Thyroid gland (tissue), 4 donors: ENCODE results near the gene BTNL2. TPM values are rescaled to one million over a fixed set of nuclear protein-coding genes. Genes with fewer than 3 reads are reported as not detected.

ENCODE experiments used
- DNase-seq, 2 donors: peaks; one replicate each; pipeline ENCODE4 v3.0.0-alpha.2; 2019
- H3K27ac ChIP-seq, 3 donors: fragments of 200-600 bp; sonication (generic); 1 replicate in 2 of 3; 2 replicates in 1 of 3; pipeline ENCODE4 v1.5.1; 2016 to 2019; ENCODE audit warnings: mild to moderate bottlenecking in 1 of 3, moderate library complexity in 1 of 3
- H3K27me3 ChIP-seq: fragments of 200-600 bp; sonication (generic); one replicate; pipeline ENCODE4 v1.5.1; 2019
- H3K36me3 ChIP-seq, 2 donors: fragments of 200-600 bp; sonication (generic); one replicate each; pipeline ENCODE4 v1.5.1; 2016 to 2019
- H3K4me1 ChIP-seq, 2 donors: fragments of 200-600 bp; sonication (generic); one replicate each; pipeline ENCODE4 v1.5.1; 2017 to 2019
- H3K4me3 ChIP-seq, 3 donors: fragments of 200-600 bp; sonication (generic); replicated peaks in 1 of 3; 1 replicate in 2 of 3; 2 replicates in 1 of 3; pipeline ENCODE4 v1.5.1; 2016; ENCODE audit warnings: mild to moderate bottlenecking in 1 of 3
- H3K9me3 ChIP-seq: fragments of 200-600 bp; sonication (generic); one replicate; pipeline ENCODE4 v1.5.1; 2017
- CTCF ChIP-seq, 6 experiments: fragments of 200-600 bp in 3 of 6; fragments of 450-650 bp in 3 of 6; sonication (generic) in 3 of 6; IDR thresholded peaks; one replicate each; pipeline ENCODE4 v1.5.1; 2016 to 2019; ENCODE audit warnings: antibody characterized with exemption in 6 of 6, mild to moderate bottlenecking in 2 of 6, inconsistent platforms in 1 of 6, moderate library complexity in 1 of 6
- POLR2A ChIP-seq, 2 donors: fragments of 450-650 bp; IDR thresholded peaks; one replicate each; pipeline ENCODE4 v1.6.1; 2017; ENCODE audit warnings: antibody characterized with exemption in 2 of 2, mild to moderate bottlenecking in 2 of 2, moderate library complexity in 1 of 2
- WGBS, 2 donors: methylation state at CpG; one replicate each; pipeline ENCODE4 v1.1.5; 2017; 5-methylcytosine and 5-hydroxymethylcytosine counted together
- intact Hi-C: fragments of 100-400 bp; cut with DNase I; formaldehyde crosslinking; loops from one replicate; pipeline ENCODE4 v1.15.1; 2023
- total RNA-seq, 4 donors: library from RNA; depleted of rRNA; stranded (reverse); fragments of >200 nt; gene quantifications; one replicate each; pipeline ENCODE4 v1.2.3, GENCODE V29; 2016

Gene BTNL2
- total RNA-seq, 4 donors from 2014 or later: not detected

DNA sequence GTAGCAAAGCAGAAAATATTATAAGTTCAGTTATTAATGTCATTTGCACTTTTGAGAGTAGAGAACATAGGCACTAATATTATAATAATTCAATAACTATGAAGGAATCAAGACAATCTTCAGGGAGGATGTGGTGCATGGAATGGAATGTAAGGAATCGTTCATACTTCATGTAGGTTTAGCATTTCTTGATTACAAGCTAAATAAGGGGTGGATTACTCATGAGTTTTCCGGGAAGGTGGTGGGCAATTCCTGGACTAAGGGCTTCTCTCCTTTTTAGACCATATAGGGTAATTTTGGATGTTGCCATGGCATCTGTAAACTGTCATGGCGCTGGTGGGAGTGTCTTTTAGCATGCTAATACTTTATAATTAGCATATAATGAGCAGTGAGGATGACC lies 9.1 kb upstream of the BTNL2 start:
- 69 to 90% methylated on average over 3 of the region's 3 CpGs for WGBS, 2 donors
- no peak overlapping the region for H3K4me3 ChIP-seq
- intact Hi-C loops: no loop called here

DNA sequence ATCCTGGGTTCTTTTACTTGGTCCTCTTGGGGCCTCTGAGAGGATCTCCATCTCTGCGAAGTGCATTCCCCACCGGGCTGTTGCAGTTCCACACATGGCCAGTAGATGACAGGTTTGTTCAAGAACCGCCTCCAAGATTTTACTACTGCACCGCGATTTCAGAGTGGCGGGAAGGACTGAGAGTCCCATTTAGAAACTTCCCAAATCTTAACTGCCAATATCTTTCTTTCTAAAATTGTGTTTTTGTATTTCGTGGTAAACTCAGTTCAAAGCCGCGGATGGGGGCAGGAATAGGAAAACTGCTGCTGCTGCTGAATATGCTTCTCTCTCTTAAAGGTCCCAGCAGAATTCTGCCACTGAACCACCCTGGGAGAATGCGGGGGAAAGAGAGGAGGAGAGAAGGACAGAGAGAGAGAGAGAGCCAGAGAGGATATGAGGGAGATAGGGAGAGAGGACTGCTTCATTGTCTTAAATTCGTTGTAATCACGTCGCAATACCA lies 8.6 kb upstream of the BTNL2 start:
- TF ChIP-seq POLR2A (IDR thresholded peaks at IDR 0.05): no peak
- TF ChIP-seq CTCF (IDR thresholded peaks at IDR 0.05): peak; percentile 88 to 99 (median 96)
- Histone ChIP-seq H3K4me3 (no peak overlapping the region), H3K36me3 (no peaks in the 10 kb centered on the region), H3K4me1 (no peaks in the 10 kb centered on the region), H3K27ac (no peak overlapping the region), H3K27me3 (no peaks in the 10 kb centered on the region), H3K9me3 (no peaks in the 10 kb centered on the region)
- intact Hi-C loops: no loop called here
- 8 to 10% methylated on average over 13 of the region's 13 CpGs for WGBS, 2 donors
- peak; percentile 71 to 79 for DNase-seq

More for the DNA sequence above, 9.1 kb upstream of the BTNL2 start:
- TF ChIP-seq CTCF (IDR thresholded peaks at IDR 0.05): no peak
- no peak for TF ChIP-seq POLR2A (IDR thresholded peaks at IDR 0.05)
- Histone ChIP-seq H3K4me1 (no peaks in the 10 kb centered on the region), H3K36me3 (no peaks in the 10 kb centered on the region), H3K27me3 (no peaks in the 10 kb centered on the region), H3K27ac (no peak overlapping the region), H3K9me3 (no peaks in the 10 kb centered on the region)
- no peak for DNase-seq

DNA sequence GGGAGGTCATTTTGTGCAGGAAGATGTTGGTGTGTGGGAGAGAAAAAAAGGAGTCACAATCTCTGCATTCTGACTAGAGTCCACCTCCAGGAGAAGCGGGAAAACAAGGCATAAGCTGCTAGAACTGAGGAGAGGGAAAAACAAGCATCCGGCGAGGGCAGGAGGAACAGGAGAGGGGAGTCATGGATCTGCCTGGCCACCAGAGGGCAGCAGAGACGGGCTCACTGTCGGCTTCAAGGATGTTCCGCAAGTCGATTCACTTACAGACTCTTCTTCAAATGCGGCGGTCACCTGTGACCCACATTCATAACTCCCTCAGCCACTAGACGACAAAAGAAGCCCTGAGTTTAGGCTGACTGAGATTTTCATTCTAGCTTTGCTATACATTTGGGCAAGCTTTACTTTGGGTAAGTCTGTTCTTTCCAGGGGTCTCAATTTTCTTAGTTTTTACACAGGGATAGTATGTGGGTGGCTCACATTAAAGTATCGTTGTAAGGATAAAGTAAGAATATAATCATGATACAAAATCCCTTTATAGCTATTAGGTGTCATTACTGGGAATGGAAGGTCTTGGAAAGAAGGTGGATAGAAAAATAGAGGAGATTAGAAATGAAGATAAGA lies 6.6 kb upstream of the BTNL2 start:
- peak; percentile 79 to 97 (median 88) for TF ChIP-seq CTCF (IDR thresholded peaks at IDR 0.05)
- no peak for TF ChIP-seq POLR2A (IDR thresholded peaks at IDR 0.05)
- no peaks in the 10 kb centered on the region for H3K4me1 ChIP-seq
- no peaks in the 10 kb centered on the region for H3K27me3 ChIP-seq
- DNase-seq: peak; percentile 69 to 74
- H3K4me3 ChIP-seq: no peak overlapping the region
- H3K9me3 ChIP-seq: no peaks in the 10 kb centered on the region
- no peaks in the 10 kb centered on the region for H3K36me3 ChIP-seq
- WGBS, 2 donors: 9 to 10% methylated on average over 11 of the region's 11 CpGs
- intact Hi-C loops: loop anchor here (5.0 kb wide), 2 partner anchors 284 to 384 kb away; no protein-coding TSS in a partner anchor
- no peak overlapping the region for H3K27ac ChIP-seq

DNA sequence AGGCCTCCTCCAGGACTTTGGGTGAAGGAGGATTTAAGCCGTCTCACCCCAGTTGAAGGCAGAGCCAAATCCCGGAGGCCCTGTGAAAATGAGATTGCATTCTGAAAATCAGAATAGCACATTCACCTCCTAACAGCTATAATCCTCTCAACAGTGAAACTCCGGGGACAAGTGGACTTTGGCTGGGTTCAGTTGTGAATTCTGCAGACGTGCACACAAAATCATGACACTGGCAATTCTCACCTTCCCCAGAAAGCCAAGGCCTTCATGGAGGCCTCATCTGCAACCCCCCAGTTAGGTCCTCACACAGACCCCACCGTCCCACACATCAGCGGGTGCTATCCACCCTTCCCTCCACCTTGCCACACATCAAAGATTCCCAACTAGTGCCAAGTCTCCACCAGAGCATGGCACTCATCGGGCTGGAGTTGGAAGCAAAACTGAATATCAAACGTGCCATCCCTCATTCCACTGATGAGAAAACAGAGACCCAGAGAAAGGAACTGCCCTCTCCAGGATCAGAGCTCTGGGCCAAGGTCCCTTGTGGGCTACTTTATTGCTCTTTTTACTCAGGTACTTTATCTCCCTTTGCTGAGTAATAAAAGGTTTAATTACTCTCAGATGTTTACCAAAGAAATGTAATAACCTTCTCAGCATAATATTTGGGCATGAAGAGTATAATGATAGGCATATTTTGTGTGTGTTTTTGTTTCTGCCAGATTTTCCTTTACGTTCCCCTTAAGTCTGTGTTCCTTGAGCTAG lies 4.8 kb upstream of the BTNL2 start:
- intact Hi-C loops: loop anchor here (5.0 kb wide), 2 partner anchors 286 to 386 kb away; no protein-coding TSS in a partner anchor
- H3K4me3 ChIP-seq: no peak overlapping the region
- H3K27ac ChIP-seq: no peak overlapping the region
- DNase-seq: no peak
- TF ChIP-seq CTCF (IDR thresholded peaks at IDR 0.05): no peak
- no peak for TF ChIP-seq POLR2A (IDR thresholded peaks at IDR 0.05)
- H3K4me1 ChIP-seq: no peaks in the 10 kb centered on the region
- H3K36me3 ChIP-seq: no peaks in the 10 kb centered on the region
- no peaks in the 10 kb centered on the region for H3K9me3 ChIP-seq
- WGBS, 2 donors: 69 to 77% methylated on average over 9 of the region's 9 CpGs
- H3K27me3 ChIP-seq: no peaks in the 10 kb centered on the region

GRCh38 chr6:32410906-32411305 lies 3.9 kb upstream of the BTNL2 start:
- intact Hi-C loops: loop anchor here (5.0 kb wide), 2 partner anchors 286 to 386 kb away; no protein-coding TSS in a partner anchor
- H3K27me3 ChIP-seq: no peaks in the 10 kb centered on the region
- no peak for DNase-seq
- H3K4me3 ChIP-seq: no peak overlapping the region
- H3K4me1 ChIP-seq: no peaks in the 10 kb centered on the region
- H3K27ac ChIP-seq: no peak overlapping the region
- WGBS, 2 donors: 68 to 72% methylated on average over 5 of the region's 5 CpGs
- H3K36me3 ChIP-seq: no peaks in the 10 kb centered on the region
- H3K9me3 ChIP-seq: no peaks in the 10 kb centered on the region
- TF ChIP-seq CTCF (IDR thresholded peaks at IDR 0.05): no peak
- no peak for TF ChIP-seq POLR2A (IDR thresholded peaks at IDR 0.05)
